AG20443 (cell line): ENCODE measurements around the gene SNRNP25.
"Not testable (repeated sequence)": the region's sequence is repeated elsewhere in the genome, so short reads cannot be mapped to it uniquely, and the experiment has no call there.

Experiments
- DNase-seq: peaks from one replicate; pipeline ENCODE4 v3.0.0; 2012; ENCODE audit warnings: low spot score, mixed read lengths

The SNRNP25 gene

GRCh38 chr16:42069-42457 is 11.6 kb upstream of the SNRNP25 start:
- no peak for DNase-seq

DNA sequence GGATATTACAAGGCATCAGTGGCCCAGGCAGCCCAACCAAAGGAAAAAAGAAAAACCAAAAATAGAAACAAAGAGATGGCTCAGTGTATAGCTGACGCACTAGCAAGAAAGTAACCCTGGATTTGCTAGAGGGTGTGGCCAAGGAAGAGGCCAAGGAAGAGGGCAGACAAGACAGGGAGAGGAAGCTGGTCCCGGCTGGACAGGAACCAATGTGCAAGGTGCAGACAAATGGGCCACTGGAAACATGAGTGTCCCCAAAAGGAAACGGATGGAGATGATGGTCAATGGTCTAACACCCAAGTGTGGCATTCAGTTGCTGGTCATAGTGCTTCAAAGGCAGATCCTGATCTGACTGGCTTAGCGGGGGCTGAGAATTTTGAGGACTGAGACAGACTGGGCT is 10.9 kb upstream of the SNRNP25 start:
- DNase-seq: no peak

GRCh38 chr16:43294-43693 is 10.3 kb upstream of the SNRNP25 start:
- no peak for DNase-seq

DNA sequence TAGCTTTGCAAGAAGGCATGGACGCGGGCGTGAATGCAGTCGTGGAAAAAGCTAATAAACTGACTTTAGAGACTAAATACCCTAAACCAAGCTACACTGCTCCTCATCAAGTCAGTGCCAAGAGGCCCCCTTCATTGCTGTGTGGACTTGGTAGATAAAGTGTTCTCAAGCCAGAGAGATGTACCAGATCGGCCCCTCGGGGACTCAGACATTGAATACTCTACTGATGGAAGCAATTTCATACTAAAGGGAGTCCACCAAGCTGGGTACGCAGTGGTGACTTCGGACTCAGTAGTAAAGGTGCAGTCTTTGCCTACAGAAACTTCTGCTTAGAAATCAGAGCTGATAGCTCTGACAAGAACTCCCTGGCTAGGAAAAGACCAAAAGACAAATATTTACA is 9.0 kb upstream of the SNRNP25 start:
- DNase-seq: no peak

DNA sequence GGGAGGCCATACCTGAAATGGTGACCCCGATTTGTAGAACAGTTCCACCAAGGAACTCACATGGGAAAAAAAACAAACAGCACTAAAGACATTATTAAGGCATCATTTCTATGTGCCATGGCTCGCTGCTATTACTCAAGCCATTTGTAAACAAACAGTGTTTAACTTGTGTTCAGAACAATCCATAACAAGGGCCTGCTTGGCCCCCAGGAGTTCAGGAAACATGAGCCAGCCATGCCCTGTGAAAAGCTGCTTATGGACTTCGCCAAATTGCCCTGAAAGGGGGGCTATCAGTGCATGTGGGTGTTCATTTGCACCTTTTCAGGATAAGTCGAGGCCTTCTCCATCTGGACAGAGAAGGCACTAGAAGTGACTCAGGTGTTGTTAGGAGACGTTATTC is 8.2 kb upstream of the SNRNP25 start:
- no peak for DNase-seq

DNA sequence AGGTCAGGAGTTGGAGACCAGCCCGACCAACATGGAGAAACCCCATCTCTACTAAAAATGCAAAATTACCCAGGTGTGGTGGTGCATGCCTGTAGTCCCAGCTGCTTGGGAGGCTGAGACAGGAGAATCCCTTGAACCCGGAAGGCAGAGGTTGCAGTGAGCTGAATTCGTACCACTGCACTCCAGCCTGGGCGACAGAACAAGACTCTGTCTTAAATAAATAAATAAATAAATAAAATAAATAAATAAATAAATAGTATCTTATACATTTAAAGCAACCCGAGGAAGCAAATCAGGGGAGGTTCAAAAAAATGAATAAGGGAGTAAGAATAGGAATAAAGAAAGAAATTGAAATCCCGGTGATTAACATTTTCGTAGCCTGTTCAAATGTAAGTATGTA is 7.1 kb upstream of the SNRNP25 start:
- DNase-seq: not testable (repeated sequence)

- no peak for DNase-seq
Measured at GRCh38 chr16:47234-47633, 6.4 kb upstream of the SNRNP25 start.

- no peak for DNase-seq
Measured at GRCh38 chr16:50769-51591, 2.6 kb upstream of the SNRNP25 start.

DNA sequence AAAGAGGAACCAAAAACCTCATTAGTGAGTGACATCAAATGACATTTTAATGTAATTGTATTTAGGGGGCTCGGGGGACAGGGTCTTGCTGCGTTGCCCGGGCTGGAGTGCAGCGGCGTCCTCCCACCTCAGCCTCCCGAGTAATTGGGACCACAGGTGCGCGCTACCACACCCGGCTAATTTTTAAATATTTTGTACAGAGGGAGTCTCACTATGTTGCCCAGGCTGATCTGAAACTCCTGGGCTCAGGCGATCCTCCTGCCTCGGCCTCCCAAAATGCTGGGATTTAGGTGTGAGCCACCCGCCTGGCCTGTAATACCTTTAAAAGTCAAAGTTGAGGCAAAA is 581 bp downstream of the SNRNP25 start:
- DNase-seq: no peak

DNA sequence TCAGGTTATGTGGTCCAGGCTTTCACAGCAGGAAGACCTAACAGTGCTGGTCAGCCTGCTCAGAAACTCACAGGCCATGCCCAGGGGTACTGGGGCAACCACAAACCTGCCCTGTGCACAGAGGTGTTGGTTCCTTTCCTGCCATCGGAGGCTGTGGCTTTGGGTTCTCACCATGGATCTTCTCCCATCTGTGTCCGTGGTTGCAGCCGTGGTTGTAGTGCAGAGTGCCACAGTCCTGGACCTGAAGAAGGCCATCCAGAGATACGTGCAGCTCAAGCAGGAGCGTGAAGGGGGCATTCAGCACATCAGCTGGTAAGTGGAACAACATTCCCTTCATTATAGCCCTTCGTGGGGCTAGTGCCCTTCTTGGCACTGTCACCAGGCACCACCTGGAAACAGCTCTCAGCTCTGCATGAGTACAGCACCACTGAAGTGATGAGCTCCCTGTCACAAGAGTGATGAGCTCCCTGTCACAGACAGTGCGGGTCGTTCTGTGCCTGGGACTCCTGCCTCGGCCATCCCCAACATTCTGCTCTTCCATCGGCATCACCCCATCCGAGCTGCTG is 2.0 kb downstream of the SNRNP25 start:
- DNase-seq: no peak

DNA sequence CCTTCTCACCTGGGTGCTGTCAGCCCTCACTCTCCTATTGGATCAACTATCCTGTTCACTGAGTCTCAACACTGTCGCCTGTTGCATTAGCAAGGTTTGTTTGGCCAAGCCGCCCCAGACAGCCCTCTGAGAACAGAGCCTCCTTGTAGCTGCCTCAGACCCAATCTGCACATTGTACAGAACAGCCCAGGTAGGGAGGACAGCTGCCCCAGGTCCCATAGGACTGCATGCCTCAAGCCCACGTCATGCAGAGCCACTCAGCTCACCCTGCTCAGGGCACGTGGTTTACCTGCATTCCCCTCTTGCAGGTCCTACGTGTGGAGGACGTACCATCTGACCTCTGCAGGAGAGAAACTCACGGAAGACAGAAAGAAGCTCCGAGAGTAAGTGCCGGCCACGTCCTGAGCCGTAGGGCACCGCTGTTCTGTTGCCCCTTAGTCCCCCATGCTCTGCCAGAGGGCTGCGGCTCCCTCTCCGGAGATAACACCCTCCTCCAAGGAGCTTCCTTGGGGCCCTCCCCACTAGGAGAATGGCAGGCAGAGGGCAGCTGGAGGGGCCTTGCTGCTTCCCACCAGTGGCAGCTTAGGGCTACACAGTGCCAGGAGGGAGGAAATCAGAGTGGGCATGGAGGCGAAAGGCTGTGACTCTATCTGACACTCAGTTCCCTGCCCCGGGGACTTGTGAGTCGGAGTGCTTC is 2.8 kb downstream of the SNRNP25 start:
- DNase-seq: no peak

- DNase-seq: no peak
Measured at GRCh38 chr16:57711-58110, 4.1 kb downstream of the SNRNP25 start.

DNA sequence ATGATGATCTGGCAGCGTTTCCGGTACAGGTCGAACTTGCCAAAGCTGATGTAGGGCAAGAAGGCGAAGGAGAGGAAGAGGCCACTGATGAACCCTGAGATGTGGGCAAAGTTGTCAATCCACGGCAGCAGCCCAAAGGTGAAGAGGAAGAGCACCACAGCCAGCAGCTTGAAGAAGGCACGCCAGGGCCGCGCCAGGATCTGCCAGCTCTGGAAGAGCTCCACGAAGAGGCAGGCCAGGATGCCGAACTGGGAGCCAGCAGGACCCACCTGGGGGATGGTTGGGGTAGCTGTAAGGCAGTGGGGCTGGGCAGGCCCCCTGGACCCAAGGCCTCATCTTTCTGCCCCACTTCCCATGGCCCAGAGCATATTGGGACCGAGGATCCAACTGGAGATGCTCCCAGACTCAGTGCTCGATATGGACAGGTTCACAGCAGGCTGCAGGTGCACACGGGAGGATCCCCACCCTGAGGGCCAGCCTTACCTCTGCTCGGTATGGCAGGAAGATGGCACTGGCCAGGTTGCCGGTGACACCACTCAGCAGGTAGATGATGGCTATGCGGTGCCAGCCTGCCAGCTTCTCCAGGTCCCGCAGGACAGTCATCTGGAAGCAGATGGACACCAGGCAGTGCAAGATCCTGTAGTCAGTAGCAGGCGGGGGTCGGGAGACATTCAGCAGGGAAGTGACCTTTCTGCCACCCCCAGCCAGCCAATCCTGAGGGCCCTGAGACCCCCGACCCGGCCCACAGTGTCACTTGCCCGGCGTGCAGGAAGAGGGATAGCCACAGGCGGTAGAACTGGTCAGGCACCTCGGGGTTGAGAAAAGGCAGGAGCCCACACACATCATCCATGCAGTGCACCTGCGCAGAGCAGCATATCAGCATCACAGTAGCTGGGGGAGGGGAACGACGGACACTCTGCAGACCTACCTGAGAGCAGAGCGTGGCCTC is 5.1 kb downstream of the SNRNP25 start:
- no peak for DNase-seq

DNA sequence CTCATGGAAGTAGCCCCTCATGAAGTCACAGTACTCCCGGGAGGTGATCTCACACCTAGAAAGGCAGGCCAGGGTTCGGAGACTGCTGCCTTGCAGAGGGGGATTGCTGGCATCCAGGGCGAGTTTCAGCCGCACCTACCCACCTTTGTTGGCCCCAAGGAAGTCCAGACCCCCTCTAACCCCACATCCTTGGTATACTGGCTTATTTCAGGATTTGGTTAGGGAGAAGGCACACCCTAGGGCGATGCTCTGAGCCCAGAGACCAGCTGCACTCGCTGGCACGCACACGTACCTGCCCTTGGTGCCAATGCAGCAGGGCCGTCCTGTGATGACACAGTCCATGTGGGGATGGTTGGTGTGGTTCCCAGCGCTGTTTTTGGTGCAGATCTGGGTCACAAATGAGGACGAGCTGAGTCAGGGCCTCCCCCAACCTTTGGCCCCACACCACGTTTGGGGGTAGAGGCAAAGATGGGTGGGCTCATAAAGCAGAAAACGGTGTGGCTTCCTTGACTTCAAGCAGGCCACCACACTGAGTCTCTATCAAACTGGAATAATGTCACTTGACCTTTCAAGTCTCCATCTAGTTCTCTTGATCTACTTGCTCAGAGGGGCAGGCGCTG is 5.9 kb downstream of the SNRNP25 start:
- DNase-seq: no peak

DNA sequence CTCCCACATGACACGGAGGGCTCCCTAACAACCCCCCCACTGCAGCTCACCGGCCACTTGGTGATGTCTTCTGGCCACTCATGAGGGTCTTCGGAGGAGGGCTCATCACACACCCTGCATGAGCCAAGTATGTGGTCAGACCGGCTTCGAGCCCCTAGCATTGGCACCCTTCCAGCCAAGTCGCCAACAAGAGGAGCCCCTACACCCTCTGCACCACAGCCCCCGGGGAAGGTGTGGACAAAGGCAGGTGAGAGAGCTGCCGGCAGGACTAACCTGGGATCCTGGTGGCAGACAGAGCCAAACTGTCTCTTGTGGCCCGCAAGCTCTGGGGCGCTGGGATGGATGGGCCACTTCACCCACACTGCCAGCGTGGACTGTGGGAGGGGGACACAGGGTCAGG is 6.5 kb downstream of the SNRNP25 start:
- DNase-seq: no peak

GRCh38 chr16:60929-61878 is 7.6 kb downstream of the SNRNP25 start:
- DNase-seq: no peak

- no peak for DNase-seq
Measured at GRCh38 chr16:61879-62281, 8.3 kb downstream of the SNRNP25 start.

DNA sequence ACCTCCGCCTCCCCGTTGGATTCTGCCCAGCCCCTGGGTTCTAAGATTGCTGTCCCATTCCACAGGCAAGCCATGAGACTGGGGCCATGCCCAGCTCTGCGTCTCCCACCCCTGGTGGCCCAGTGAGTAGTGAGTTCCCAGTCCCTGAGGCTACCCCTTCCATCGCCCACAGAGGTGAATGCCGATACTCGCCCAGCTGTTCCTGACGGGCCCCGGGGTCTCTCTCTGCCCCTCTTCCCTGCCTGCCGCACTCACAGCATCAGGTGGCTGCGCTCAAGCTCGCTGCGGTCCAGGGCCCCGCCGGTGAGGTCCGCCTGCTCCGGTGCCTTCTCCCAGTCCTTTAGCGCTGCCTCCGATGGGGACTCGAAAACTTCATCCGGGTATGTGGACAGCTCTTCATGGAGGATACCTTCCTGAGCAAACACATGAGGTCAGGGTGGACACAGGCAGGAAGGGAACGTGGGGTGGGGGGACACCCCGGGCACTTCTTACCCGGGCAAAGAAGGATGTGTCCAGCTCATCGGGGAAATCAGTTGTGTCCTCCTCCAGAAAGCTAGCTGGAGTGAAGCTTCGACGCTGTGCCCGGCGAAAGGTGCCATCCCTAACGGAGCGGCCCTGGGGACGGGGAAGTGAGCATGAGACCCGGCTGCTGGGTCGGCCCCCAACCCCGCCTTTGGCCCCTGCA is 8.8 kb downstream of the SNRNP25 start:
- no peak for DNase-seq

- DNase-seq: no peak
Measured at GRCh38 chr16:62968-63391, 9.4 kb downstream of the SNRNP25 start.

DNA sequence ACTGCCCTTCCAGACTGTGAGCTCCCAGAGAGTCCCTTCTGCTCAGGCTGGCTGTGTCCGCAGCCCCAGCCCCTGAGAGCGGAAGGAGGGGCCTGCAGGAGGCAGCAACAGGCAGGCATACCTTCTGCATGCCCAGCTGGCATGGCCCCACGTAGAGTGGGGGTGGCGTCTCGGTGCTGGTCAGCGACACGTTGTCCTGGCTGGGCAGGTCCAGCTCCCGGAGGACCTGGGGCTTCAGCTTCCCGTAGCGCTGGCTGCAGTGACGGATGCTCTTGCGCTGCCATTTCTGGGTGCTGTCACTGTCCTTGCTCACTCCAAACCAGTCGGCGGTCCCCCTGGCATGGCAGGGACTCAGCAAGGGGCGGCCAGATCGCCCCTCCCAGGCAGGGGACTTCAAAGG is 9.8 kb downstream of the SNRNP25 start:
- DNase-seq: no peak
